GM23338 (cell line): ENCODE data around the gene NEK7. TPM values are rescaled to one million over a fixed set of nuclear protein-coding genes. Genes with fewer than 3 reads are reported as not detected.

Experiments used
- ATAC-seq: fragments of 200-7000 bp; cut with Tn5 transposase; 3 replicates; pipeline ENCODE4 v1.9.1; 2020
- DNase-seq: peaks from one replicate; pipeline ENCODE4 v3.0.0-alpha.2; 2015; ENCODE audit warnings: low spot score
- H2AFZ ChIP-seq: fragments of 200-600 bp; sonication (generic); 2 replicates; pipeline ENCODE4 v1.8.0; 2016; ENCODE audit warnings: antibody characterized with exemption, mild to moderate bottlenecking, moderate library complexity
- H3F3A ChIP-seq: fragments of 200-600 bp; sonication (generic); replicated peaks from 2 replicates; pipeline ENCODE4 v1.8.0; 2017; ENCODE audit warnings: antibody characterized with exemption, mixed run types, low read depth
- H3K27ac ChIP-seq: fragments of 200-600 bp; sonication (generic); 2 replicates; pipeline ENCODE4 v1.6.1; 2016; ENCODE audit warnings: low read depth
- H3K27me3 ChIP-seq: fragments of 200-600 bp; sonication (generic); 2 replicates; pipeline ENCODE4 v1.8.0; 2016; ENCODE audit warnings: mild to moderate bottlenecking, mixed run types, moderate library complexity; ENCODE audit not compliant: insufficient read depth
- H3K36me3 ChIP-seq: fragments of 200-600 bp; sonication (generic); 2 replicates; pipeline ENCODE4 v1.8.0; 2016; ENCODE audit warnings: mild to moderate bottlenecking; ENCODE audit not compliant: insufficient read depth
- H3K4me1 ChIP-seq: fragments of 200-600 bp; sonication (generic); 2 replicates; pipeline ENCODE4 v1.8.0; 2016; ENCODE audit warnings: mild to moderate bottlenecking, moderate library complexity; ENCODE audit not compliant: insufficient read depth
- H3K4me2 ChIP-seq: fragments of 200-600 bp; sonication (generic); 2 replicates; pipeline ENCODE4 v1.7.1; 2017; ENCODE audit warnings: mixed run types
- H3K4me3 ChIP-seq: fragments of 200-600 bp; sonication (generic); 2 replicates; pipeline ENCODE4 v1.6.1; 2016; ENCODE audit warnings: mixed run types
- H3K79me2 ChIP-seq: fragments of 200-600 bp; sonication (generic); replicated peaks from 2 replicates; pipeline ENCODE4 v1.8.0; 2017; ENCODE audit warnings: mild to moderate bottlenecking; ENCODE audit not compliant: insufficient read depth
- H3K9me2 ChIP-seq: fragments of 200-600 bp; sonication (generic); 2 replicates; pipeline ENCODE4 v1.8.0; 2017; ENCODE audit not compliant: insufficient read depth
- H4K20me1 ChIP-seq: fragments of 200-600 bp; sonication (generic); replicated peaks from 2 replicates; pipeline ENCODE4 v1.8.0; 2017; ENCODE audit warnings: mild to moderate bottlenecking; ENCODE audit not compliant: insufficient read depth
- H3K27ac Mint-ChIP-seq: 2 replicates; pipeline ENCODE4 v1.8.0; 2020; ENCODE audit warnings: inconsistent platforms, mild to moderate bottlenecking, moderate library complexity, mixed read lengths
- H3K27me3 Mint-ChIP-seq: 3 replicates; pipeline ENCODE4 v1.8.0; 2022; ENCODE audit warnings: low read depth, mild to moderate bottlenecking, moderate library complexity, mixed read lengths, inconsistent platforms; ENCODE audit not compliant: insufficient read depth, poor library complexity
- H3K36me3 Mint-ChIP-seq: 3 replicates; pipeline ENCODE4 v1.8.0; 2021; ENCODE audit warnings: low read depth, mild to moderate bottlenecking, inconsistent platforms, moderate library complexity, mixed read lengths
- H3K4me1 Mint-ChIP-seq: 3 replicates; pipeline ENCODE4 v1.8.0; 2020; ENCODE audit warnings: mild to moderate bottlenecking, inconsistent platforms, mixed read lengths
- H3K4me3 Mint-ChIP-seq: 3 replicates; pipeline ENCODE4 v1.8.0; 2021; ENCODE audit warnings: moderate library complexity, mild to moderate bottlenecking, inconsistent platforms, mixed read lengths
- H3K9me3 Mint-ChIP-seq: 3 replicates; pipeline ENCODE4 v1.8.0; 2020; ENCODE audit warnings: moderate library complexity, mild to moderate bottlenecking, inconsistent platforms, mixed read lengths
- CTCF ChIP-seq, 2 experiments: fragments of 200-600 bp in 1 of 2; sonication (generic) in 1 of 2; conservative IDR thresholded peaks; 2 replicates each; pipeline versions ENCODE4 v1.5.1 to v1.6.1; 2016 to 2017; ENCODE audit warnings: antibody characterized with exemption in 2 of 2, low read depth in 2 of 2, mild to moderate bottlenecking in 2 of 2, moderate library complexity in 1 of 2
- ETS1 ChIP-seq: IDR thresholded peaks from 2 replicates; pipeline ENCODE4 v1.6.1; 2016; ENCODE audit warnings: antibody characterized with exemption
- EZH2phosphoT487 ChIP-seq: fragments of 200-600 bp; sonication (generic); IDR thresholded peaks from one replicate; pipeline ENCODE4 v1.8.1; 2018; ENCODE audit warnings: antibody characterized with exemption; ENCODE audit not compliant: unreplicated experiment
- JUNB ChIP-seq: IDR thresholded peaks from one replicate; pipeline ENCODE4 v1.6.1; 2016; ENCODE audit warnings: antibody characterized with exemption; ENCODE audit not compliant: unreplicated experiment
- NANOG ChIP-seq: IDR thresholded peaks from 2 replicates; pipeline ENCODE4 v1.6.1; 2016; ENCODE audit warnings: antibody characterized with exemption, borderline replicate concordance
- REST ChIP-seq: IDR thresholded peaks from one replicate; pipeline ENCODE4 v1.6.1; 2018; ENCODE audit warnings: antibody characterized with exemption; ENCODE audit not compliant: unreplicated experiment
- STAT1 ChIP-seq: IDR thresholded peaks from one replicate; pipeline ENCODE4 v1.6.1; 2016; ENCODE audit warnings: antibody characterized with exemption; ENCODE audit not compliant: unreplicated experiment
- ZNF114 ChIP-seq: fragments of 250-450 bp; sonication (Bioruptor Pico); IDR thresholded peaks from 2 replicates; pipeline ENCODE4 v1.5.0; 2020; ENCODE audit warnings: mild to moderate bottlenecking, moderate library complexity
- ZNF331 ChIP-seq: fragments of 250-450 bp; sonication (Bioruptor Pico); IDR thresholded peaks from 2 replicates; pipeline ENCODE4 v1.5.0; 2020; ENCODE audit warnings: low read depth, mild to moderate bottlenecking, moderate library complexity
- polyA plus RNA-seq: library from polyadenylated mRNA; unstranded; fragments of >200 nt; fragmentation: Nextera tagmentation; extraction: Ambion mirVana; gene quantifications from 2 replicates; pipeline ENCODE4 v1.2.1, GENCODE V29; 2016
- total RNA-seq: library from RNA; depleted of rRNA; stranded (reverse); fragments of >200 nt; shearing (Covaris generic); gene quantifications from 2 replicates; pipeline ENCODE4 v1.2.3, GENCODE V29; 2014

Gene NEK7
- total and polyA plus RNA-seq, 2 experiments from 2014 or later: 4.8 to 15.3 TPM

GRCh38 chr1:198244772-198245171 is 88.0 kb downstream of the NEK7 start (continued):
- TF ChIP-seq REST (no peak), EZH2phosphoT487 (no peak), ZNF114 (CRISPR knock-in tag) (no peak), ETS1 (no peak), ZNF331 (CRISPR knock-in tag) (no peak), JUNB (no peak), NANOG (no peak)

GRCh38 chr1:198245379-198245778 is 88.6 kb downstream of the NEK7 start:
- ATAC-seq (no peak), DNase-seq (no peak)
- Histone ChIP-seq H3K36me3 (no peaks in the 10 kb centered on the region), H3K4me3 (no peak overlapping the region), H3K4me2 (no peak overlapping the region), H2AFZ (no peak overlapping the region), H3K27ac (no peak overlapping the region), H3K27me3 (no peaks in the 10 kb centered on the region), H3K4me1 (no peaks in the 10 kb centered on the region), H3K79me2 (peaks cover 4% of the 10 kb centered on the region; the same call in 1 of the 2 replicates), H4K20me1 (peaks cover 6% of the 10 kb centered on the region; the same call in 1 of the 2 replicates), H3F3A (no peaks in the 10 kb centered on the region), H3K9me2 (no peaks in the 10 kb centered on the region)
- Mint-ChIP-seq H3K4me1 (peaks cover 19% of the 10 kb centered on the region), H3K4me3 (no peak overlapping the region), H3K27ac (no peak overlapping the region; the same call in 1 of the 2 replicates), H3K9me3 (peaks cover 3% of the 10 kb centered on the region; the same call in 2 of the 3 replicates), H3K36me3 (no peaks in the 10 kb centered on the region; the same call in 2 of the 3 replicates), H3K27me3 (peaks cover 1% of the 10 kb centered on the region)
- TF ChIP-seq REST (no peak), CTCF (conservative IDR thresholded peaks at IDR 0.05; ENCODE audit: low read depth in 2 of 2) (no peak), STAT1 (no peak)
